CD4-positive, alpha-beta T cell (primary cell): Measurements from ENCODE around the gene KRT79. TPM values are rescaled to one million over a fixed set of nuclear protein-coding genes. Genes with fewer than 3 reads are reported as not detected.

ENCODE experiments used
- ATAC-seq: fragments of 200-7000 bp; cut with Tn5 transposase; one replicate; pipeline ENCODE4 v1.10.0; 2022; ENCODE audit warnings: mild to moderate bottlenecking; ENCODE audit not compliant: poor library complexity
- CTCF ChIA-PET: fragments of 350-600 bp; sonication (Branson Sonifier 250); formaldehyde crosslinking; loops from one replicate; lab custom pipeline; 2021; ENCODE audit warnings: antibody characterized with exemption, inconsistent platforms; lab: Charles Lee
- POLR2A ChIA-PET: fragments of 350-600 bp; sonication (Branson Sonifier 250); formaldehyde crosslinking; loops from one replicate; lab custom pipeline; 2021; ENCODE audit warnings: antibody characterized with exemption, inconsistent platforms; lab: Charles Lee
- DNase-seq, 14 experiments: peaks; one replicate each; pipeline ENCODE4 v3.0.0-alpha.2; 2013 to 2020; ENCODE audit warnings: mixed read lengths in 2 of 14
- H3K27ac ChIP-seq, 2 donors: one replicate each; pipeline versions ENCODE4 v1.5.1 to v1.7.0; 2013; ENCODE audit warnings: low read length in 2 of 2, low read depth in 1 of 2, mild to moderate bottlenecking in 1 of 2
- H3K27me3 ChIP-seq, 2 experiments: 1 replicate in 1 of 2; 2 replicates in 1 of 2; pipeline versions ENCODE4 v1.6.1 to v1.7.0; 2013; ENCODE audit warnings: low read length in 2 of 2, control low read depth in 1 of 2, mild to moderate bottlenecking in 1 of 2, moderate library complexity in 1 of 2; ENCODE audit not compliant: insufficient read depth in 2 of 2, control insufficient read depth in 1 of 2
- H3K36me3 ChIP-seq: one replicate; pipeline ENCODE4 v1.6.1; 2013; ENCODE audit warnings: low read length, control low read depth; ENCODE audit not compliant: insufficient read depth
- H3K4me1 ChIP-seq: one replicate; pipeline ENCODE4 v1.6.1; 2013; ENCODE audit warnings: low read length, control low read depth; ENCODE audit not compliant: insufficient read depth
- H3K4me3 ChIP-seq: one replicate; pipeline ENCODE4 v1.5.1; 2013; ENCODE audit warnings: mild to moderate bottlenecking, low read length, moderate library complexity
- H3K9me3 ChIP-seq, 2 experiments: 1 replicate in 1 of 2; 2 replicates in 1 of 2; pipeline versions ENCODE4 v1.6.1 to v1.7.0; 2013; ENCODE audit warnings: low read length in 2 of 2, mild to moderate bottlenecking in 2 of 2, control low read depth in 1 of 2, moderate library complexity in 1 of 2; ENCODE audit not compliant: control insufficient read depth in 1 of 2, insufficient read depth in 1 of 2
- H3K27ac Mint-ChIP-seq: one replicate; pipeline ENCODE4 v1.8.0; 2020; ENCODE audit warnings: mixed read lengths
- H3K27me3 Mint-ChIP-seq: one replicate; pipeline ENCODE4 v1.8.0; 2021; ENCODE audit warnings: mixed read lengths
- H3K36me3 Mint-ChIP-seq: one replicate; pipeline ENCODE4 v1.8.0; 2021; ENCODE audit warnings: low read depth, mixed read lengths
- H3K4me1 Mint-ChIP-seq: one replicate; pipeline ENCODE4 v1.8.0; 2021; ENCODE audit warnings: low read depth, mixed read lengths
- H3K4me3 Mint-ChIP-seq: one replicate; pipeline ENCODE4 v1.8.0; 2020; ENCODE audit warnings: mild to moderate bottlenecking, mixed read lengths
- H3K9me3 Mint-ChIP-seq: one replicate; pipeline ENCODE4 v1.8.0; 2020; ENCODE audit warnings: mixed read lengths
- CTCF ChIP-seq: fragments of 200-600 bp; IDR thresholded peaks from one replicate; pipeline ENCODE4 v1.8.0; 2022; ENCODE audit warnings: antibody characterized with exemption, mild to moderate bottlenecking
- intact Hi-C, 2 experiments: fragments of 100-400 bp; cut with DNase I in 1 of 2; cut with micrococcal nuclease in 1 of 2; formaldehyde crosslinking; loops; one replicate each; pipeline versions ENCODE4 v1.15.1 to v1.9.0; 2023 to 2025; cut with DNase I, micrococcal nuclease
- total RNA-seq, 174 experiments: library from RNA in 2 of 174; stranded (reverse) in 2 of 174; gene quantifications; one replicate each; pipeline ENCODE4 v1.2.3 and lab custom pipeline; 2021 to 2026

KRT79 gene
- total RNA-seq, 2 experiments from 2014 or later, result not detected

DNA sequence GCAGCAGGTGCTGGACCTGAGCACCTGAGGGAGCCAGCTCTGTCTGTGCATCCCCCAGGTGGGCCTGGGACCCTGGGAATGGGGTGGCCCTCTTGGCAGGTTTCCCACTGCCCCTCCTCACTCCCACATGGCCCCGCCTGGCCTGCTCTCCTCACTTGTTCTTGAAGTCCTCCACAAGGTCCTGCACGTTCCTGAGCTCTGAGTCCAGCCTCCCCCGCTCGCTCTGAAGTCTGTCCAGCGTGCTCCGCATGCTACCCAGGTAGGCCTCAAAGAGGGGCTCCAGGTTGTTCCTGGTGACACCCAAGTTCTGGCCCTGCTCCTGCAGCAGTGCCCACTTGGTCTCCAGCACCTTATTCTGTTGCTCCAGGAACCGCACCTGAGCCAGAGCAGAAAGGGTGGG lies 2.9 kb downstream of the KRT79 start:
- no peaks in the 10 kb centered on the region for H3K9me3 ChIP-seq
- ATAC-seq (no peak), DNase-seq (no peak)
- intact Hi-C loops, result no loop called here
- CTCF ChIA-PET, result no interaction called here
- H3K4me1 ChIP-seq, result peaks cover 5% of the 10 kb centered on the region
- peaks cover 19% of the 10 kb centered on the region for H3K4me1 Mint-ChIP-seq
- no peaks in the 10 kb centered on the region for H3K36me3 ChIP-seq
- no peak overlapping the region for H3K4me3 ChIP-seq
- no peaks in the 10 kb centered on the region for H3K27me3 Mint-ChIP-seq
- no peaks in the 10 kb centered on the region for H3K27me3 ChIP-seq
- no peaks in the 10 kb centered on the region for H3K36me3 Mint-ChIP-seq
- no peak overlapping the region for H3K27ac ChIP-seq
- no peak overlapping the region for H3K27ac Mint-ChIP-seq
- POLR2A ChIA-PET, result no interaction called here
- no peak overlapping the region for H3K4me3 Mint-ChIP-seq
- H3K9me3 Mint-ChIP-seq, result no peaks in the 10 kb centered on the region
- TF ChIP-seq CTCF, result no peak

- POLR2A ChIA-PET, result no interaction called here
- H3K36me3 Mint-ChIP-seq, result no peaks in the 10 kb centered on the region
- TF ChIP-seq CTCF, result no peak
- Histone ChIP-seq H3K36me3 (no peaks in the 10 kb centered on the region), H3K4me3 (no peak overlapping the region), H3K27me3 (no peaks in the 10 kb centered on the region), H3K9me3 (no peaks in the 10 kb centered on the region), H3K27ac (no peak overlapping the region), H3K4me1 (no peaks in the 10 kb centered on the region)
- no peak overlapping the region for H3K4me3 Mint-ChIP-seq
- CTCF ChIA-PET, result no interaction called here
- no peaks in the 10 kb centered on the region for H3K9me3 Mint-ChIP-seq
- DNase-seq, result no peak
- no peak for ATAC-seq
- intact Hi-C loops, result no loop called here
- H3K27me3 Mint-ChIP-seq, result no peaks in the 10 kb centered on the region
- no peak overlapping the region for H3K27ac Mint-ChIP-seq
- peaks cover 12% of the 10 kb centered on the region for H3K4me1 Mint-ChIP-seq
Observed at GRCh38 chr12:52829986-52830770, 3.9 kb downstream of the KRT79 start.

DNA sequence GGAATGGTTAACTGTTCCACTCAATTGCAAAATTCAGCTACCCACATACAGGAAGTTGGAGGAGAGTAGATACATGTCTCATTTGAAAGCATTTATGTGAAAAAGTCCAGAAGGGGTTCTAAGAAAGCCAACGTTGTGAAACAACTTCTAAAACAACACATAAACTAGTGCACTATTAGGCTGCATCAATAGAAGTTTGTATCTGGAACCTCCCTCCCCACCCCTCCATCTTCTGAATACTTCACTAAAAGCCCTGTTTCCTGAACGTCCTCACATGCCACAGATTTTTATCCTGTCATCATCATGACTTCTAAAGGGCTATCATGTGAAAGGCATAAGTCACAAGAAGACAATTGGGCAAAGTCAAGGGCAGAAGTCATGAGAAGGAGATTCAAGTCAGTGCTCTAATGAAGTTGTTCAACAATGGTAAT lies 5.5 kb downstream of the KRT79 start:
- ChIA-PET CTCF (no interaction called here), POLR2A (no interaction called here)
- no peak for TF ChIP-seq CTCF
- no peaks in the 10 kb centered on the region for H3K9me3 ChIP-seq
- Mint-ChIP-seq H3K27me3 (no peaks in the 10 kb centered on the region), H3K4me3 (no peak overlapping the region), H3K4me1 (peaks cover 12% of the 10 kb centered on the region), H3K36me3 (no peaks in the 10 kb centered on the region), H3K9me3 (no peaks in the 10 kb centered on the region), H3K27ac (no peak overlapping the region)
- no peak overlapping the region for H3K4me3 ChIP-seq
- no peak overlapping the region for H3K27ac ChIP-seq
- ATAC-seq, result no peak
- intact Hi-C loops, result no loop called here
- H3K36me3 ChIP-seq, result no peaks in the 10 kb centered on the region
- H3K4me1 ChIP-seq, result no peaks in the 10 kb centered on the region
- DNase-seq, result no peak
- H3K27me3 ChIP-seq, result no peaks in the 10 kb centered on the region
